HG02981 (cell line): ENCODE results near the gene ANKRD9.
"Not testable (repeated sequence)": the region's sequence is repeated elsewhere in the genome, so short reads cannot be mapped to it uniquely, and the experiment has no call there.

Experiments
- ATAC-seq: cut with Tn5 transposase; IDR thresholded peaks from one replicate; pipeline ENCODE4 v1.9.1; 2021; ENCODE audit warnings: mild to moderate bottlenecking, moderate library complexity; ENCODE audit not compliant: unreplicated experiment

ANKRD9 gene

DNA sequence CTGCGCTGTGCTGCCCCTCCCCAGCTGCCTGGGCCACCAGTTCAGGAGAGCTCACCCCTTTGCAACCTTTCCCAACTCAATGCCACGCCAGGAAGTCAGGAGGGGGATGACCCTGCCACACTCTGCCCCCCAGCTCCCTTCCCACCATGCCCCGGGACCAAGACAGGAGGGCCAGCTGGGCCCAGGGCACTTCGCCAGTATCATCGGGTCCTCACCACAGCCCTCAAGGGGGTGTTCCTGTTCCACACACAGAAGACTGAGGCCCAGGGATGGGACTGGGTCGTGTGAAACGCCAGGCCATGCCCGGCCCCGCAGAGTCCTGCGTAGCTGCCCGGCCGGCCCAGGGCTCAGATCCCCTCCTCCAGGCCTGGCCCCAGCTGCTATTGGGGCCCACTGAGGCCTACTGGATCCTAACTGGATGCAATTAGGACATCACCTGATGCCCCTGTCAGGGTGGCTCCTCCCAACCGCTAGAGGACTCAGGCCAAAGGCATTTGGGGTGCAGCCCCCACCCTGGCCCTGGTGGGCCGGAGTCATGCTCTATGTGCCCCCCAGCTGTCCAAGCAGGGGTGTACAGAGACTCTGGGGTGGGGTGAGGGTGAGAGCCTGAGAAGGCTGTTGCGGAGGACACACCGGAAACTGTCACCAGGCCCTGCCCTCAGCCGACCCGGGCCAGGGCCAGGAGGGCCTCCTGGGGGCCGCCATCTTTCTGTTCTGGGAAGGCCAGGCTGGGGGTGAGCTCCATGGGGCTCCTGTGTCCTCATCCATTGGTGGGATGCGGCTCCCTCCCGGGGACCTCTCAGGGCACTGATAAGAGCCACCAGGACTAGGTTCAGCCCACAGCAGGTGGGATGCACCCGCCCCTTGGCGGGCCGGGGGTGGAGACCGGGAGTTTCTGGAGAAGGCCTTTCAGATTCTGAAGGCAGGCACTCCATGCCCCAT lies 29.3 kb upstream of the ANKRD9 start:
- no peak for ATAC-seq

DNA sequence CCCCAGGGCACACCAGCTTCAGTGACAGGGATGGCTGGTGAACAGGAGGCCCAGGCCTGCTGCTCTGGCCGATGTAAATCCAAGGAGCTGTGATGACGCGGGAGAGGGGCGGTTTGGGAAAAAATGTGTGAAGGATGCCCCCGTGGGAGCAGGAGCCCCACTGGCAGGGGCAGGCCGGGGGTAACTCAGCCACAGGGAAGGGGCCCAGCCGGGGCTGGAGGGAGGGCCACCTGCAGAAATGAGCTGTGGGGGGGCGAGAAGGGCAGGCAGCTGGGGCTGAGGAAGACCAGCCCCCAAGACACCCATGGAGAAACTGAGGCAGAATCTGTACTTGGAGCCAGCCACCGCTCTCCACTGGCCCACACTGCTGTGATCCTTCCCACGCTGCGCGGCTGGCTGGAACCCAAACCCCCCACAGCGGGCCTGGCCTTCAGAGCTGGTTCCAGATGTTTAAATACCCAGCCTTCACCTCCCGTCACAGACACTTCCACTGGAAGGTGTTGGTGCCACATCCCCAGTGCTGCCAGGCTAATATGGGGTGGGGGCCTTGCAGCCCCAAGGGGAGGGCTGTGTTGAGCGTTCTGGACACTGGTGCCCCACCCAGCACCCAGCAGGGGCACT lies 28.5 kb upstream of the ANKRD9 start:
- ATAC-seq = no peak

DNA sequence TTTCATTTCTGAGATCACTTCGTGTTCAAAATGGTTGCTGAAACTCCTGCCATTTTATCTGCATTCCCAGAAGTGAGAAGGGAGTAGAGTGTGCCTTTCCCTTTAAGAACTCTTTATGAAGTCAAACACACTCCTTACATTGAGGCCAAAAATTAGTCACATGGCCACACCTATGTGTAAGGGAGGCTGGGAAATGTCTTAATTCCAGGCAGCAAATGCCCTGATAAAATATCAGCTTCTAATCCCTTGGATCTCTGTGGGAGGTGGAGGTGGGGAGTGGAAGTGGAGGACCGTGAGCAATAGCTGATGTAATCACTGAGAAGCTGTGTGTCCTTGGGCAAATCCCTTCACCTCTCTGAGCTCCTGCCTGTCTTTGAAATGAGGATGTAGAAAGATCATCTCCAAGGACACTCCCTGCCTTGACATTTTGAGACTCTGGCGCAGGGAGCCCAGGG lies 22.7 kb upstream of the ANKRD9 start:
- no peak for ATAC-seq

DNA sequence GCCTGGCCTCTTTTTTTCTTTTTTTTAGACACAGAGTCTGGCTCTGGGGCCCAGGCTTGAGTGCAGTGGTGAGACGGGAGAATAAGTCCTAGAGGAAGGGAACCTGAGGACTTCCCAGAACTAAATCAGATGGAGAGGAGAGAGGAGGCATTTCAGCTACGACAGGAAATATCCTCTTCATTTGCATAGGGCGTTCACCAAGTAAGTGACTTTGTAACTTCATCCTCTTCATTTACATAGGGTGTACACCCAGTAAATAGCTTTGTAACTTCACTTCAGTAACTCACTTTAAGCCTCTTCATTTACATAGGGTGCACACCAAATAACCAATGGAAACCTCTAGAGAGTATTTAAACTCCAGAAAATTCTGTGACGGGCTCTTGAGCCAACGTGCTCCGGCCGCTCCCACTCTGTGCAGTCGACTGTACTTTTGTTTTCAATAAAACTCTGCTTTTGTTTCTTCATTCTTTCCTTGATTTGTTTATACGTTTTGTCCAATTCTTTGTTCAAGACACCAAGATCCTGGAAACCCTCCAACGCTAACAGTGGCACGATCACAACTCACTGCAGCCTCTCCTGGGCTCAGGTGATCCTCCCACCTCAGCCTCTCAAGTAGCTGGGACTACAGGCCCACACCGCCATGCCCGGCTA lies 21.4 kb upstream of the ANKRD9 start:
- no peak for ATAC-seq

DNA sequence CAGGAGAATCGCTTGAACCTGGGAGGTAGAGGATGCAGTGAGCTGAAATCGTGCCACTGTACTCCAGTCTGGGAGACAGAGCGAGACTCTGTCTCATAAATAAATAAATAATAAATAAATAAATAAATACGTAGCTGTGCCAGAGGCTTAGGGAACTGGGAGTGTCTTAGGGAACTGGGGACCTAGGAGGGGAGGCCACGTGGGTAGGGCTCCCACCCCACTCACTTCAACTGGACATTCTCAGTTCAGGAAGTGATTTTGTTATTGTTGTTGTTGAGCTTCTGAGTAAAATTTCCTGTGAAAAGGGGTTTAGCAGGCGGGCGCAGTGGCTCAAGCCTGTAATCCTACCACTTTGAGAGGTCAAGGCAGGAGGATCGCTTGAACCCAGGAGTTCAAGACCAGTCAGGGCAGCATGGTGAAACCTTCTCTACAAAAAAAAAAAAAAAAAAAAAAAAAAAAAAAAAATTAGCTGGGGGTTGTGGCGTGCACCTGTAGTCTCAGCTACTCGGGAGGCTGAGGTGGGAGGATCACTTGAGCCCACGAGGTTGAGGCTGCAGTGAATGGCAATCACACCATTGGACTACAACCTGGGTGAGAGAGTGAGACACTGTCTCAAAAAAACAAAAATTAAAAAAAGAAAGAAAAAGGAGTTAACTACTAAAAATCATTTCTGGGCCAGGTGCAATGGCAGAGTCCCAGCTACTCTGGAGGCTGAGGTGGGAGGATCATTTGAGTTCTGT lies 19.0 kb upstream of the ANKRD9 start:
- no peak for ATAC-seq

DNA sequence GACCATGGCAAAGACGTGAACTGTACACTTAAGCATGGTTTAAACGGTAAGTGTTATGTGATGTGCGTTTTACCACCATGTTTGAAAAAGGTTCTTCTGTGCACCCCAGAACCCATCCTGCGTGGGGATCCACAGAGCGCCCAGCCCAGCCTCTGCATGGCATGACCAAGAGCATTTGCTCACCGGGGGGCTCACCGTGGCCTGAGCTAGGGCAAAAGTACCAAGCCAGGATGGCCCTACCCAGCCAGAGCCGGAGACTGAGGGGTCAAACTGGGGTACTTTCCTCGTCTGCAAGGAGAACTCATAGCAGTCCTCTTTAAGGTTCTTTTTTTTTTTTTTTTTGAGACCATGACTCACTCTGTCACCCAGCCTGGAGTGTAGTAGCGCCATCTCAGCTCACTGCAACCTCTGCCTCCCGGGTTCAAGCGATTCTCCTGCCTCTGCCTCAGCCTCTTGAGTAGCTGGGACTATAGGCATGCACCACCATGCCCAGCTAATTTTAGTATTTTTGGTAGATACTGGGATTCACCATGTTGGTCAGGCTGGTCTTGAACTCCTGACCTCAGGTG lies 16.4 kb upstream of the ANKRD9 start:
- no peak for ATAC-seq

DNA sequence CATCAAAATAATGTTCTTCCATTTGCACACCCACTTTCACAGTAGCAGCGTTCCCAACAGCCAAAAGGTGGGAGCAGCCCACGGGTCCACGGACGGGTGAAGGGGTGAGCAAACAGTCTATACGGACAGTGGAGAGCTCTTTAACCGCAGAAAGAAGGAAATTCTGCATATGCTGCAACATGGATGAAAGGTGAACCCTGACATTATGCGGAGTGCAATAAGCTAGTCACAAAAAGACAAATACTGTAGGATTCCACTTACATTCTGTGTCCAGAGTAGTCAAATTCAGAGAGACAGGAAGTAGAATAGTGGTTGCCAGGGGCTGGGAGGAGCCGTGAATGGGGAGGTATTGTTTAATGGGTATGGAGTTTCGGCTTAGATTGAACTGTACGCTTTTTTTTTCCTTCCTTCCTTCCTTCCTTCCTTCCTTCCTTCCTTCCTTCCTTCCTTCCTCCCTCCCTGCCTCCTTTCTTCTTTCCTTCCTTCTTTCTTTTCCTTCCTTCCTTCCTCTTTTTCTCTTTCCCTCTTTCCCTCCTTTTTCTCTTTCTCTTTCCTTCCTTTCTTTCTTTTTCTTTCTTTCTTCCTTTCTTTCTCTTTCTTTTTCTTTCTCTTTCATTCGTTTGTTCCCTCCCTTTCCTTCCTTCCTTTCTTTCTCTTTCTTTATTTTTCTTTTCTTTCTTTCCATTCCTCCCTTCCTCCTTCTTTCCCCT lies 15.8 kb upstream of the ANKRD9 start:
- no peak for ATAC-seq

DNA sequence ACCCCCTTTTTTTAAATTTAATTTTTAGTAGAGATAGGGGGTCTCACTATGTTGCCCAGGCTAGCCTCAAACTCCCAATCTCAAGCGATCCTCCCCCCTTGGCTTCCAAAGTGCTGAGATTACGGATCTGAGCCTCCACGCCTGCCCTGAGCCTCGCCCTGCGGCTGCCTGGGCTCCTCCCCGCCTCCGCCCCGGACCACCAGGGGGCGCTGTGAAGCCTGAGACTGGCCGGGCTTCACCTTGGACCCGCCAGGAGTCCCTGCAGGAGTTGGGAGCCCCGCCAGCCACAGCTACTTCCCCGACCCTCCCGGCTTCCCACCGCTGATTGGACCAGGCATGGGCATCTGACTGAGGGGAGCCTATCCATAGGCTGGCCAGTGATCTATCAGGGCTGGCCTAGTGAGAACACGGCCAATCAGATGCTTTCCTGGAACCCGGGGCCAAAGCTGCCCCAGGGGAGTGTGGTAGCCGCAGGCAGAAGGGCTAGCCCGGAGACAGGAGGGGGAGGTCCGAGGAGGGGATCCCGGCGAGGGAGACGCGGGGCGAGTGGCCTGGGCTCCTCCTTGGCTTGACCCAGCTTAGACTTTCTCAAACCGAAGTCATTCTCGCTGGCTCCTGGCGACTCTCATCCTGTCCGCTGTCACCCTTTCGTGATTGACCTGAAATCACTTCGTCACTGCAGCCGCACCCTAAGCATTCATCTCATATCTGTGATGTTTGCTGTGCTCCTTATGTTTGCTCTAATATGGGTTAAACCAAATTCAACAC lies 15.1 kb upstream of the ANKRD9 start:
- peak; percentile 98 for ATAC-seq

DNA sequence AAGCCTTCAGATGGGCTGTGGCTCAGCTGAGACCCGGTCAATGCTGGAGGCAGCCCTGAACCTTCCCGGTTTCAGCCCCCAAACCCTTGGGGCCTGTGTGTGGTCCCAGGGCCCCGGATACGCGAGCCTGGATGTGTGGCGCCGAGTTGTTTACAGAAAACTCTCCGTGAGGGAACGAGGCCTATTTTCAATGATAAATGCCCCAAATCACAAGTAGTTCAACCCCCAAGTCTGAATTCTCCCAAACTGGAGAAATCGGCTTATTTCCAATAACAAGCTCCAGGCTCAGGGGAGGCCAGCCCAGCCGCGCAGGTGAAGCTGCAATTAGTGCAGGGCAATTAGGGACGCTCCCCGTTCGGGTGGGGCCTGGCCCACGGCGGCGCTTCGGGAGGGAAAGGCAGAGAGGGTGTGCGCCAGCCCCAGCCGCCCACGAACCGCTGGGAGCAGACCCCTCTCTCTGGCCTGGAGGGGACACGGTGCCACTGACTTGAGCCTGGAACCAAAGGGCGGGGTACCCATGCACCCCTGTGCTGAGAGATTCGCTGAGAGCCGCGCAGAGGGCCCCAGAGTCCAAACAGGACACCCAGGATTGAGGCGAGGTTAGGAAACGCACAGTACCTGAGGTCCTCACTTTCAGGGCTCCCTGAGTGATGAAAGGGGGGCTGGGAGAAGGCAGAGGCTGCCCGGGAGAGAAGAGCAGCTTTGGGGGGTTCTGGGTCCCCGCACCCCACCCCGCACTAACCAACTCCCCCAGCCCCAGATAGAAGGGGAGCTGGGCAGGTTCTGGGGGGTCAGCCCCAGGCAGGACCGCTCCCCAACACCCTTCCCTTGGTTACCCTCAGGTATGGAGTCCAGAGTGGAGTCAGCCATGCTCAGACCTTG lies 14.2 kb upstream of the ANKRD9 start:
- no peak for ATAC-seq

DNA sequence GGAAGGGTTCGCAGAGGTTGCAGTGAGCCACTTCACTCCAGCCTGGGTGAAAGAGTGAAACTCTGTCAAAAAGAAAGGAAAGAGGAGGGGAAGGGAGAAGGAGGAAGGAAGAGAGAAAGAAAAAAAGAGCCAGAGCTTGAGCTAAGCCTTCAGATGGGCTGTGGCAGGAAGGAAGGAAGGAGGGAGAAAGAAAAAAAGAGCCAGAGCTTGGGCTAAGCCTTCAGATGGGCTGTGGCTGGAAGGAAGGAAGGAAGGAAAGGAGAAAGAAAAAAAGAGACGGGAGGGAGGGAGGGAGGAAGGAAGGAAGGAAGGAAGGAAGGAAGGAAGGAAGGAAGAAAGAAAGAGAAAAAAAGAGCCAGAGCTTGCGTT lies 13.6 kb upstream of the ANKRD9 start:
- no peak for ATAC-seq

DNA sequence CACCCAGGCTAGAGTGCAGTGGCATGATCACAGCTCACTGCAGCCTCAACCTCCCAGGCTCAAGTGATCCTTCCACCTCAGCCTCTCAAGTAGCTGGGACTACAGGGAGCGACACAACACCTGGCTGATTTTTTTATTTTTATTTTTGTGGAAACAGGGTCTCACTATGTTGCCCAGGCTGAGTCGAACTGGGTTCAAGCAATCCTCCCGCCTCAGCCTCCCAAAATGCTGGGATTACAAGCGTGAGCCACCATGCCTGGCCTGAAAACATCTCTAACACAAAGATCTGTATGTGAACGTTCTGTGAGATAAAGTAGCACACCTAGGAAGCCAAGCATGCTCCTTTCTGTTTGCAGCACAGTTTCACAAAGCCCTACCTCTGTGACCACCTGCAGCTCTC lies 10.1 kb upstream of the ANKRD9 start:
- ATAC-seq = not testable (repeated sequence)

DNA sequence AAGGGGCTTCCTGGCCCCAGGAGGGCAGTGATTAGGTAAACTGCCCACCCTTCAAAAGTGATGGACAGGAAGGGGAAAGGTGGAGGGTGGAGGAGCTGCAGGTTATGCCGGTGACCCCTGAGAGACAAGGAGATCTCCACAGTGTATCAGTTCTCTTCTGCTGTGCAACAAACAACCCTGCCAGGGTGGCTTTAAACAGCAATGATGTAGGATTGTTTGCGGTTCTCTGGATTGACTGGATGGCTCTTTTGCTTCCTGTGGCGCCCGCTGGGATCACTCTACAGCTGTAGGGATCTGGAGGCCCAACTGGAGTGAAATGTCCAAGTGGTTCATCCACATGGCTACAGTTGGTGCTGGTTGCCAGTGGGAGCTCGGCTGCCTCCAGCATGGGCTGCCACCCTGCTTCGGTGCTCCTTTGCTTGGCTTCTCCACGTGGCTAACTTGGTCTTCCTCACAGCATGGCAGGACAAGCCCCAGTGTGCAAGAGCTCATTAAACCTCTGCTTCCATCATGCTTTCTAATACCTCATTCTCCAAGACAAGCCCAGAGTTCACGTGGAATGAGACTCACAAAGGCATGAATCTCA lies 8.6 kb upstream of the ANKRD9 start:
- no peak for ATAC-seq

DNA sequence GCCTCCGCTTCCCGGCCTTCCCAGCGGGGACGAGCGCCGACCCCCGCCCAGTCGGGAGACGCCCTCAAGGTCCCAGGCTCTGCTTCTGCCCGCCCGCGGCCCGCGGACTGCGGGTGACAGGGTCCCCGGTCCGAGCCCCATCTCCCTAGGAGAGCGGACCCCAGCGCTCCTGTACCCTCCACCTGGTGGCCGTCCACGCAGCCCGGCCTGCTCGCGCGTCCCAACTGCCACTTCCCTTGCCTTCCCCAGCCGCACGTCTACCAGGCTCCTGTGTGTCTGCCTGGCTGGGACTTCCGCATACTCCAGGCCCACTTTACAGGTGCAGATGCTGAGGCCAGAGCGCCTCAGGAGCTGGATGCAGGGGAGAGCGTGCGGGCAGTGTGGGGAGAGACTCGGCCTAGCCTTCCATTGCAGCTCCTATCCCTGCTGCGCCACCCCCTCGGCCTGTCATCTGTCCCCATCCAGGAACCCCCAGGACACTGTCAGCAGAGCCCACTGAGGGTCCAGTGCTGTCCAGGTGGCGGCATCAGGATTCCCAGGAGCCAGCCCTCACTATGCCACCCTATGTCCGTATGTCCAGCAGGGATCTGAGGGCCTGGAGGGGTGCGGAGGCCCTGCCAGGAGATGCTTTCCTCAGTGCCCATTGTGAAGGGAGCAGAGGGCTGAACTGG lies 8.0 kb upstream of the ANKRD9 start:
- ATAC-seq = no peak

DNA sequence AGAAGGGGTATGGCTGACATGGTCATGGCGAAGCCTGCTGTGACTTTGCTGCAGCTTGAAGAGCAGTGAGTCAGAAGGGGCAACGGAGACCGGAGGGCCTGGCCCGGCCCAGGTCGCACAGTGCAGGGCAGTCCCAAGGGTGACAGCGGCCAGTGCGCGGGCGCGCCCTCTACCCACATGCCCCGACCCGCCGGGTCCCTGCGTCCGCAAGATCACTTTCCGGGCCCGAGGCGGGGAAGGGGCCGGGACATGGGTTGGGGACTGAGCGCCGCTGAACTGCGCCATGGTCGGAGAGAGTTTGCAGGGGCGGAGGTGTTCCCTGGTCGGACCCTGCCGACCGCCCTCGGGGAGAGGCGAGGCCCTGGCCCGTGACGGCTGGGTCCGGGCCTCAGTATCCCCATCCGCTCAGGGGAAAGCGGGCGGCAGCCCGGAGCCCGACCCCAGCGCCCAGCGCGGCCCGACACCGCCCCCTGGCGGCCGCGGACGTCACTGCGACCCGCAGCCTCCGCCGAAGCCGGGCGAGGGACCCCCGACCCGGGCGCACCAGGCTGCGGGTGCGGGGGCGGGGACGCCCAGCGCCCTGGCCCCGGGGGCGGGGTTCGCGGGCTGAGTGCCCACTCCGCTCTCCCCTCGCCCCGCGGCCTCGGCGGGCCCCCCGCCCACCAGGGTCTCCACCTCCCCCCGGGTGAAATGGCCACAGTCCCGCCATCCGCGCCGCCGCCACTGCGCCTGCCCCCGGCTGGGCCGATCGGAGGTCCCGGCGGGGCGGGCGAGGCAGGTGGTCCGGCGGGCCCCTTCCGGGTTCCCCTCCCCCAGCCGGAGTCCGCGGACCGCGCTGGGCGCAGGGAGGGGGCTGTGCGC lies 7.2 kb upstream of the ANKRD9 start:
- no peak for ATAC-seq

DNA sequence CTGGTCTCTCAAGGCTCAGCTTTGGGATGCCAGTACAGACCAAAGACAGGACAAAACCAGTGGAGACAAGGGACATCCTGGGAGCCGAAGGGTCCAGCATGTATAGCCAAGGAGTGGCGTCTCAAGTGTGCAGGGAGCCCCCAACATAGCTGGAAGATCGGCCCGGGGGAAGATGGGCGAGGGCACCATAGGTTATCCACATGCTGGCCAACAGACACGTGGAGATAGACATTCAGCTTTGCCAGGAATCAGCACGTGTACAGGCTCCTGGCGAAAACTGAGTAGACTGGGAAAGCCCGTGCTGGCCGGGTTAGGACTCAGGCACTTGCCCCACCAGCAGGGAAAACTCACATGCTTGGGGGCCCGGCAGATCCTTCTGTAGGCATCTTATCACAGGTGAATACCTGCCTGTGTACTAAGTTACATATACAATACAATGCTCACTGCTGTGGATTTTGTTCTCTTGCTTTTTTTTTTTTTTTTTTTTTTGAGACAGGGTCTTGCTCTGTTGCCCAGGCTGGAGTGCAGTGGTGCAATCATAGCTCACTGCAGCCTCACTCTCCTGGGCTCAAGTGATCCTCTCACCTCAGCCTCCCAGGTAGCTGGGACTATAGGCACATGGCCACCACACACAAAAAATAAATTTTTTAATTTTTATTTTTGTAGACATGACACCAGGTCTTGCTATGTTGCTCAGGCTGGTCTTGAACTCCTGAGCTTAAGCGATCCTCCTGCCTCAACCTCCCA lies 5.6 kb upstream of the ANKRD9 start:
- ATAC-seq = no peak
